Measurements from ENCODE around the gene SLC39A11.

Gene SLC39A11

GRCh38 chr17:73039282-73039681 is 53.2 kb downstream of the SLC39A11 start:
- DNase-seq, result no peak

GRCh38 chr17:73031472-73031871 is 61.0 kb downstream of the SLC39A11 start:
- no peak for DNase-seq

DNA sequence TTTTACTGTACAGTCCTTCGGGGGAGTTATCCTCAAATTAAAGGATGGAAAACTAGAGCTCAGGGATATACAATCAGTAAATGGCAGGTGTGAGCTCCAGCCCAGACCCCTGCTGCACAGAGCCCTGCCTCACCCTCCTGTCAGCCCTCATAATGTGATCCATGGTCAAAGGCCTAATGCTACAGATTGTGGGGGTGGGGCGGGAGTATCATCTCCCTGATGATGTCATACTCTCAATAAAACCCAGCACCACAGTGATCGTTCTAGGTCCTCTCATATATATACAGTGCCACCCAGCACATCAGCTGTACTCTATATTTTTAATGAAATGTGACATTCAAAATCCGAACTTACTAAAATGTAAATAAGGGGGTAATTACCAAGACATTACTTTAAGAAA is 61.5 kb downstream of the SLC39A11 start:
- DNase-seq, result no peak

- no peak for DNase-seq
Measured at GRCh38 chr17:73030501-73030921, 62.0 kb downstream of the SLC39A11 start.

DNA sequence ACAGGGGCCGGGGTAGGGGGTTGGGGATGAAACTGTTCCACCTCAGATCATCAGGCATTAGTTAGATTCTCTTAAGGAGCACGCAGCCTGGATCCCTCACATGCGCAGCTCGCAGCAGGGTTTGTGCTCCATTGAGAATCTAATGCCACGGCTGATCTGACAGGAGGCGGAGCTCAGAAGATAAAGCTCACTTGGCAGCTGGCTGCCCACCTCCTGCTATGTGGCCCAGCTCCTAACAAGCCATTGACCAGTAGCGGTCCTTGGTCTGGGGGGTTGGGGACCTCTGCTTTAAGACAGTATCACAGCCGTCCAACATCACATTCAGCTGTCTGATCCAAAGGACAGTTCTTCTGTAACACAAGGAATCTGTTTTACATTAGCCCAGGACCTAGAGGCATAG is 62.5 kb downstream of the SLC39A11 start:
- no peak for DNase-seq

DNA sequence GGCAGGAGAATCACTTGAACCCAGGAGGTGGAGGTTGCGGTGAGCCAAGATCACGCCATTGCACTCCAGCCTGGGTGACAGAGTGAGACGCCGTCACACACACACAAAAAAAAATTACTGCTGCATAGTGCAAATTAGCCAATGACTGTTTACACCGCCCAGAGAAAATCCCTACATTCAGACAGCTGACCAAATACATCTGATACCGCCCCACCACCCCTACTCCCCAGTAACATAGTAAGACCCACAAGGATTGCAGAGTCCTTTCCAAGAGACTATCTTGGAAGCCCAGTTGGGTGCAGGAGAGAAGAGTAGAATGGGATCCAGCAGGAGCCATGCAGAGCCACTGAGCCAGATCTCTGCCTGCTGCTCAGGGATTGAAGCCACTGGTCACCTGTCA is 63.5 kb downstream of the SLC39A11 start:
- DNase-seq, result no peak

DNA sequence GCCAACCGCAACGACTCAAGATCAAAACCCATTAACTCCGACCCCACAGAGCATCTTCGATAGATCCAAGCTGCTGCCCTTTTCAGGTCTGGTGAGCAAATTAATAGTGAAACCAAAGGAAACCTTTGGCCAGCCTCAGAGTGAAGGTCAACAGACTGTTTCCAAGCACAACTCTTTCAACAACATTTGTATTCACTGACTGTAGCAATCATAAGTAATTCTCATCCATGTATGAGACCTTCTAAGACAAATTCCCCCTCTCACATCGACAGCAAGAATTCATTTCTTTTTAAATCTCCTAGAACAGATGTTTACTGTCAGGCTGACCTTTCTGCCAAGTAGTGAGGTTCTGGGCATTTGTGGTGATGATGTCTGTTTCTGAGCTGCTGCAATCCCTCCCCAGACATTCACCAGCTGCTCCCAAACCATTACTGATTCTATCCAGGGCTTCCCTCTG is 64.2 kb downstream of the SLC39A11 start:
- DNase-seq, result no peak

DNA sequence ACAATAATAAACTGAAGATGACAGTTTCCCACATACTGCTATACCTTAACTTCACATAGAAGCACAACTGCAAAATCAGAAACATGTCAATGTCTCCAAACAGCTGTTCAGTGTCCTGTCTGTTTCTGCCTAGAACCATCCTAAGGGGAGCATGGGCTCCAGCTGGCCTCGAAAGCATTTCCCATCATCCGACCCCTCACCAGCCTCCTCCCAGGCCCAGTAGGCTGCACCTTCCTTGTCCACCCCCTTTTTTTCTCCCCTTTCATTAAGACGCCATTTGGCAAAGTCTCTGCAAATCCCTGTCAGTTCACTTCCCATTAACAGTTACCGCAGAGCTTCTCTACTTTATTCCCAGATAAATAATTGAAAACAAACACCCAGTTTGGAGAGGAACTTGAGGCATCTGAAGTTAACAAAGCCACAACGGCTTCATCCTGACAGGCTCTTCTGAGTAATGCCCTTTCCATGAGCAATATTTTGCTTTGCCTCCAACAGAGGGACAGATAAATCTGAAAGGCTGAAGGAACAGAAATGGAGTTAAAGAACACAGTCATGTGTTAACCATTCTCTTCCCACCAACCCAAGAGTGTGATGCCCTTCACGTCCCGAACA is 65.3 kb downstream of the SLC39A11 start:
- DNase-seq, result no peak

GRCh38 chr17:73025041-73025560 is 67.4 kb downstream of the SLC39A11 start:
- DNase-seq, result no peak

- DNase-seq, result no peak
Measured at GRCh38 chr17:73023759-73024158, 68.7 kb downstream of the SLC39A11 start.

DNA sequence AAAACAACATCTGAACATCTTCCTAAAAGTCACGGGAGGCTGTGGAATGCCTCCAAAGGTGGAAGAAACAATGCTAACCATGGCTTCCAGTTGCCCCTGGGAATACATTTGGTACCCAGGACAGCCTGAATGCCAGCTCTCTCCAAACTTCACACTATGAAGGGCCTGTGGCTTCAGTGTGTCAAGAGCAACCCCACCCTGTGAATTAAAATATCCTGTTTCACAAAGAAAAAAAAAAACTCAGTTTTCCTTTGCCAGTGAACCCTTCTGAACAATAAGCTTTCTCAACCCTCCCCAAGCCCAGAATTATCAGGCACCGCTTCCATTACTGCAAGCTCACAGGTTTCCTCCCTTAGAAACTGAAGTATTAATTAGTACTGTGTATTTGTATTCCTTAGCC is 69.8 kb downstream of the SLC39A11 start:
- DNase-seq, result no peak

DNA sequence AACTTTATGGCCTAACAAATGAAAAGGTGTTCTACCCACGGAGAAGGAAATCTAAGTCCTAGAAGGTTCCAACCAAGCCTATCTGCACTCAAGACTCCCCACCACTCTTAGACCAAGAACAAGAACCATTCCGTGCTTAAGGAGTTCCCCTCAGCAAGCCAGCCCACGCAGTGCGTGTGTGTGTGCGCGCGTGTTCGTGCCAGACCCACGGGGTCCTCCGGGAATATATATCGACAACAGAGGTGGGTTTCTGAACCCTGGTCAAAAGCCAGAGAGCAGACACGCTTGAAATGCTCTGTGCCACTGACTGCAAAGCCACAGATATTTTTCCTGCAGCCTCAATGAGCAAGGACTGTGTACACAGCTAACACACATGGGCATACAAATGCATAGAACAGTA is 70.7 kb downstream of the SLC39A11 start:
- DNase-seq, result no peak

GRCh38 chr17:73020110-73020509 is 72.4 kb downstream of the SLC39A11 start:
- DNase-seq, result no peak

GRCh38 chr17:73018599-73018998 is 73.9 kb downstream of the SLC39A11 start:
- DNase-seq, result no peak

DNA sequence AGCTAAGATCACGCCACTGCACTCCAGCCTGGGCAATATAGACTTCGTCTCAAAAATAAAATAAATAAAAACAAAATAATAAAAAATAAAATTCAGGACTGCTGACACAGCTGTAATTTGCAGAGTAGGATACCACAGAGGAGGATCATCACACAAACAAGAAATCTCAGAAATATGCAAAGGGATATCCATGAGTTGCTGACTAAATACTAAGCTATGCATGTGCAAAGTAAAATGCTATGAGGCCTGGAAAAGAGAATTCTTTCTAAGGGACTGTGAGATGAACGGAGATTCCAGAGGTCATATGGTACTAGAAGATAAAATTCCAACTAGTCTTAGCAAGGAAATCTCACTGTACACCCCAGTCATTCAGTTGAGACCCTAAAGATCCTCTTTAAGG is 74.8 kb downstream of the SLC39A11 start:
- DNase-seq, result no peak

- no peak for DNase-seq
Measured at GRCh38 chr17:73015722-73016276, 76.7 kb downstream of the SLC39A11 start.

GRCh38 chr17:73013816-73014663 is 78.4 kb downstream of the SLC39A11 start:
- peak; percentile 56 for DNase-seq

DNA sequence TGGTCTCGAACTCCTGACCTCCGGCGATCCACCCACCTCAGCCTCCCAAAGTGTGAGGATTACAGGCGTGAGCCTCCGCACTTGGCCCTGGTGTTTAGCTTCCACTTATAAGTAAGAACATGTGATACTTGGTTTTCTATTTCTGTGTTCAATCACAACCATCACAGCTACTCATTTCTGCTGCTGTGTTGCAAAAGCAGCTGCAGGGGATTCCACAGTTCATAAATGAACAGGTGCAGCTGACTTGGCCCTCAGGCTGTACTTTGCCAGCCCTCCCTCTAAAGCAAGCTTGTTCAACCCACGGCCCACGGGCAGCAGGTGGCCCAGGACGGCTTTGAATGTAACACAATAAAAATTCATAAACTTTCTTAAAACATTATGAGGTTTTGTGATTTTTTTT is 79.2 kb downstream of the SLC39A11 start:
- no peak for DNase-seq

DNA sequence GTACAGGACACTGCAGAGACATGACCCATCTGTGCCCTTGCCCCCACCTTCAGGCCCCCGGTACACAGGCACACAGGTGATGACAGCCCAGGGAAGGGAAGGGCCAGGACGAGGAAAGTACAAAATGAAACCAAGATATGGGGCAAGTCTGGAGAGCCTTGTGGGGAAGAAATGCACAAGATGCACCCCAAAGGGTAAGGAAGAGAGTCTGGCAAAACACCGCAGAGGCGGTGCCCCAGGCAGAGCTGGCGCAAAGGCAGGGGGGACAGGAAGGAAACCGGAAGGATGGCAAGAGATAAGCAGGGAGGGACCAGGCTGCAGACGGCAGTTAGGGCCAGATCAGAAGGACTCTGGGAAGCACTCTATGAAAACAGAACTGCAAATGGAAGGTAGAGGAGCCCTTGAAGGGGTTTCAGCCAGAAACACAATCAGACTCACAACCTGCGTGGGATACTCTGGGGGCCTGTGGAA is 81.4 kb downstream of the SLC39A11 start:
- DNase-seq, result no peak

GRCh38 chr17:73010414-73010813 is 82.1 kb downstream of the SLC39A11 start:
- no peak for DNase-seq

- DNase-seq, result no peak
Measured at GRCh38 chr17:73007407-73007806, 85.1 kb downstream of the SLC39A11 start.

DNA sequence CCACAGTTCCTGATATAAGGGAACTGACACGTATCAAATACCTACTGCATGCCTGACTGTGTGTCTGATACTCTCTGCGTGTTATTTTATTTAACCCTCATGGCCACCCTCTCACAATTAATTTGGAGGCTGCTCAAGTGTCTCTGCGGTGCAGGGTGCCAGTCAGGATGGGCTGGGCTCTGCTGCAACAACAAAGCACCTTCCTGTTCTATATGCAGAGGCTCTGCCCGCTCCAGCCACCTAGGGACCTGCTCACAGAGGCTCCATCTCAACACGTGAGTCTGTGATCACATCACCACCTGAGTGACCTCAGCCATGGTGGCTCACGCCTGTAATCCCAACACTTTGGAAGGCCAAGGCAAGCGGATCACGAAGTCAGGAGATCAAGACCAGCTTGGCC is 87.1 kb downstream of the SLC39A11 start:
- DNase-seq, result no peak

DNA sequence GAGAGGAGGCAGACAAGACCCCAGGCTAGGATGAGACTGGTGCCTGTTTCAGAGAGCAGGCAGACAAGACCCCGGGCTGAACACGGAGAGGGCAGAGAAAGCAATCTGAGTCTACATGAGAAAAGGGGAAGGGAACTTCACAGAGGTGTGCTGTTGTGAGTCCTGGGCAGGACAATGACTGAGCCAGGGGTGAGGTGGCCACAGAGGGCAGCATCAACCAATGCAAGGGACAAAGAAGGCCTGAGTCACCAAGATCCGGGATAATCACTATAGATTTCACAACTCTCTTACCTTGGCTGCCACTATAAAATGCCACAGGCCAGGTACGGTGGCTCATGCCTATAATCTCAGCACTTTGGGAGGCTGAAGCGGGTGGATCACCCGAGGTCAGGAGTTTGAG is 89.0 kb downstream of the SLC39A11 start:
- DNase-seq, result no peak

- no peak for DNase-seq
Measured at GRCh38 chr17:73000832-73001231, 91.7 kb downstream of the SLC39A11 start.

All from T1000 (cell line).